ENCODE data around the gene PDS5B. TPM values are rescaled to one million over a fixed set of nuclear protein-coding genes. Genes with fewer than 3 reads are reported as not detected.
A peak's percentile ranks its signal among the peaks of the same experiment; 100 is the strongest.
"Not testable (repeated sequence)": the region's sequence is repeated elsewhere in the genome, so short reads cannot be mapped to it uniquely, and the experiment has no call there.

Gene PDS5B
- total and polyA plus RNA-seq, 8 donors: 4.3 to 121 (median 24.7) TPM

GRCh38 chr13:32824675-32825074 lies 238.4 kb downstream of the PDS5B start:
- intact Hi-C loops (cut with DNase I; ENCODE audit: low total_unique reads): no loop called here
- peak overlapping the region in 2 of 5 donors; percentile 4 to 5 for H3K27ac ChIP-seq

DNA sequence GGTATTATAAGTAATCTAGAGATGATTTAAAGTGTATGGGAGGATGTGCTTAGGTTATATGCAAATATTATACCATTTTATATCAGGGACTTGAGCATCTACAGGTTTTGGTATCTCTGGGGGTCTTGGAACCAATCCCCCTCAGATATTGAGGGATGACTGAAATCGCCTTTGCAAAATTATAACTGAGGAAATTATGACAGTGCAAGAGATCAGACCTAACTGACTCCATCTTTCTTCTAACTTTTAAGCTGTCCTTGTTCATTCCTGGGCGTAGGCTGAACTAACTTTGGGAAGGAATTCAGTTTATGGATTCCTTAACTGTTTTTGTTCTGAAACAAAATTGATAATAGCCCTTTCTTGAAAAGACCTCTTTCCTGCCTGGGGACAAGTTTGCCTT lies 239.2 kb downstream of the PDS5B start:
- no peak overlapping the region for H3K4me3 ChIP-seq
- H3K9me3 ChIP-seq: no peaks in the 10 kb centered on the region
- TF ChIP-seq POLR2AphosphoS5 (IDR thresholded peaks at IDR 0.05): no peak
- TF ChIP-seq, protein P1, sequence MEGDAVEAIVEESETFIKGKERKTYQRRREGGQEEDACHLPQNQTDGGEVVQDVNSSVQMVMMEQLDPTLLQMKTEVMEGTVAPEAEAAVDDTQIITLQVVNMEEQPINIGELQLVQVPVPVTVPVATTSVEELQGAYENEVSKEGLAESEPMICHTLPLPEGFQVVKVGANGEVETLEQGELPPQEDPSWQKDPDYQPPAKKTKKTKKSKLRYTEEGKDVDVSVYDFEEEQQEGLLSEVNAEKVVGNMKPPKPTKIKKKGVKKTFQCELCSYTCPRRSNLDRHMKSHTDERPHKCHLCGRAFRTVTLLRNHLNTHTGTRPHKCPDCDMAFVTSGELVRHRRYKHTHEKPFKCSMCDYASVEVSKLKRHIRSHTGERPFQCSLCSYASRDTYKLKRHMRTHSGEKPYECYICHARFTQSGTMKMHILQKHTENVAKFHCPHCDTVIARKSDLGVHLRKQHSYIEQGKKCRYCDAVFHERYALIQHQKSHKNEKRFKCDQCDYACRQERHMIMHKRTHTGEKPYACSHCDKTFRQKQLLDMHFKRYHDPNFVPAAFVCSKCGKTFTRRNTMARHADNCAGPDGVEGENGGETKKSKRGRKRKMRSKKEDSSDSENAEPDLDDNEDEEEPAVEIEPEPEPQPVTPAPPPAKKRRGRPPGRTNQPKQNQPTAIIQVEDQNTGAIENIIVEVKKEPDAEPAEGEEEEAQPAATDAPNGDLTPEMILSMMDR (IDR thresholded peaks at IDR 0.05): no peak
- peaks cover 0 to 6% (median 0%) of the 10 kb centered on the region in 4 donors for H3K4me1 ChIP-seq
- intact Hi-C loops (cut with DNase I; ENCODE audit: low total_unique reads): no loop called here
- no peaks in the 10 kb centered on the region for H3K36me3 ChIP-seq
- no peak for DNase-seq
- H3K27me3 ChIP-seq: no peaks in the 10 kb centered on the region
- H3K27ac ChIP-seq: no peak overlapping the region
- WGBS, 5 donors: 84 to 94% (median 86%) methylated on average over 2 of the region's 2 CpGs

More at GRCh38 chr13:32824675-32825074, 238.4 kb downstream of the PDS5B start:
- 49 to 68% (median 62%) methylated on average over 7 of the region's 7 CpGs for whole genome bisulfite sequencing, 5 donors
- Histone ChIP-seq H3K9me3 (no peaks in the 10 kb centered on the region), H3K36me3 (no peaks in the 10 kb centered on the region), H3K4me3 (no peak overlapping the region), H3K4me1 (peaks cover 0 to 6% (median 0%) of the 10 kb centered on the region in 4 donors), H3K27me3 (no peaks in the 10 kb centered on the region)
- peak in 1 of 3 donors; percentile 56 for TF ChIP-seq POLR2AphosphoS5 (IDR thresholded peaks at IDR 0.05)
- TF ChIP-seq EP300 (IDR thresholded peaks at IDR 0.05): no peak
- no peak for TF ChIP-seq POLR2A (IDR thresholded peaks at IDR 0.05)
- TF ChIP-seq, protein P1 (IDR thresholded peaks at IDR 0.05): no peak
- peak in 1 of 2 donors; percentile 69 for DNase-seq

GRCh38 chr13:32826372-32826771 lies 240.1 kb downstream of the PDS5B start:
- H3K9me3 ChIP-seq; intact Hi-C loops (cut with DNase I; ENCODE audit: low total_unique reads); H3K27ac ChIP-seq; H3K4me1 ChIP-seq; H3K4me3 ChIP-seq; H3K27me3 ChIP-seq; H3K36me3 ChIP-seq; DNase-seq: not testable (repeated sequence)
- WGBS, 5 donors: 87 to 92% (median 91%) methylated on average over 5 of the region's 5 CpGs

Small RNA genes within 50 kb of the gene (small RNA-seq; reads per million reads assigned to genes)
- 0 reads per million in 4 donors for gene RNY1P4

Other genes with a start within 250 kb of the PDS5B start
- gene N4BP2L1, start 158.3 kb upstream of the PDS5B start, total RNA-seq: 10 to 100 TPM; 13.9 to 46.1 (median 28.8) TPM
- 10 to 100 TPM in 1 of 3 donors, 1 to 10 TPM in 2; 4.9 to 14.2 (median 6.4) TPM for gene N4BP2L1, start 158.3 kb upstream of the PDS5B start, polyA plus RNA-seq
- 100 to 1,000 TPM; 105 to 232 (median 149) TPM for gene N4BP2L2, start 47.7 kb upstream of the PDS5B start, total RNA-seq
- 10 to 100 TPM; 25.5 to 48.3 (median 43.9) TPM for gene N4BP2L2, start 47.7 kb upstream of the PDS5B start, polyA plus RNA-seq